ENCODE results near the gene TM9SF1. TPM values are rescaled to one million over a fixed set of nuclear protein-coding genes. Genes with fewer than 3 reads are reported as not detected.

Gene TM9SF1
- total and polyA plus RNA-seq, 9 of the 15 experiments (the other 6 are each of a cell fraction or from before 2014, with no cell fraction given) = 5.3 to 20.3 (median 11.8) TPM

GRCh38 chr14:24215495-24216344, 20.5 kb upstream of the TM9SF1 start, which contains the start of gene MDP1 (continued):
- TF ChIP-seq FOXP4 (CRISPR knock-in tag; IDR thresholded peaks at IDR 0.05; ENCODE audit: borderline replicate concordance) (no peak), ZNF778 (CRISPR knock-in tag; IDR thresholded peaks at IDR 0.05) (no peak), ETV1 (tag; conservative IDR thresholded peaks at IDR 0.05; ENCODE audit: low read depth) (peak; percentile 12; the same call in 1 of the 2 replicates), CEBPZ (IDR thresholded peaks at IDR 0.05; ENCODE audit: borderline replicate concordance, low read depth, low read length) (no peak), ZBTB7A (IDR thresholded peaks at IDR 0.05; ENCODE audit: borderline replicate concordance, control insufficient read depth, low read depth, low read length) (no peak), E2F5 (CRISPR knock-in tag; IDR thresholded peaks at IDR 0.05) (no peak), BRD9 (IDR thresholded peaks at IDR 0.05; ENCODE audit: low read depth, partially characterized antibody) (no peak), ZKSCAN1 (IDR thresholded peaks at IDR 0.05; ENCODE audit: low read depth, low read length) (no peak), ZFPM2 (CRISPR knock-in tag; IDR thresholded peaks at IDR 0.05) (no peak), ELF2 (CRISPR knock-in tag; IDR thresholded peaks at IDR 0.05) (no peak), JUND (IDR thresholded peaks at IDR 0.05; ENCODE audit: borderline replicate concordance, low read depth, low read length) (peak; percentile 85), JUND (tag; IDR thresholded peaks at IDR 0.05; ENCODE audit: borderline replicate concordance, low read depth, low read length) (peak; percentile 27; the same call in 1 of the 3 replicates), ATF1 (CRISPR knock-in tag; IDR thresholded peaks at IDR 0.05) (peak; percentile 60), ATF1 (tag; IDR thresholded peaks at IDR 0.05) (peak; percentile 95), FOXK2 (conservative IDR thresholded peaks at IDR 0.05 in 1 of 2, IDR thresholded peaks at IDR 0.05 in 1 of 2; ENCODE audit: low read depth in 2 of 2) (no peak), HIVEP1 (CRISPR knock-in tag; IDR thresholded peaks at IDR 0.05) (no peak), MCM5 (IDR thresholded peaks at IDR 0.05; ENCODE audit: low read depth) (no peak), ESRRB (CRISPR knock-in tag; IDR thresholded peaks at IDR 0.05; ENCODE audit: borderline replicate concordance) (no peak), COPS2 (conservative IDR thresholded peaks at IDR 0.05) (no peak), ZNF12 (CRISPR knock-in tag; IDR thresholded peaks at IDR 0.05) (no peak), MBD1 (CRISPR knock-in tag; IDR thresholded peaks at IDR 0.05) (no peak)
